Tibial artery (tissue), 4 donors: Measurements from ENCODE around the gene TASOR.

Experiments used
- DNase-seq, 2 donors: peaks; one replicate each; pipeline ENCODE4 v3.0.0-alpha.2; 2019
- H3K27ac ChIP-seq, 2 donors: fragments of 200-600 bp; sonication (generic) in 1 of 2; 1 replicate in 1 of 2; 2 replicates in 1 of 2; pipeline ENCODE4 v1.5.1; 2018 to 2019; ENCODE audit warnings: mild to moderate bottlenecking in 1 of 2
- H3K27me3 ChIP-seq, 2 donors: fragments of 200-600 bp; sonication (generic) in 1 of 2; one replicate each; pipeline versions ENCODE4 v1.5.1 to v1.6.0; 2016 to 2019
- H3K36me3 ChIP-seq, 3 donors: fragments of 200-600 bp; sonication (generic) in 2 of 3; one replicate each; pipeline ENCODE4 v1.5.1; 2016 to 2019; ENCODE audit warnings: mild to moderate bottlenecking in 2 of 3
- H3K4me1 ChIP-seq, 4 donors: fragments of 200-600 bp; sonication (generic) in 2 of 4; 1 replicate in 3 of 4; 2 replicates in 1 of 4; pipeline ENCODE4 v1.5.1; 2016 to 2019
- H3K4me3 ChIP-seq, 2 donors: fragments of 200-600 bp; sonication (generic) in 1 of 2; 1 replicate in 1 of 2; 2 replicates in 1 of 2; pipeline ENCODE4 v1.5.1; 2018 to 2019; ENCODE audit warnings: mild to moderate bottlenecking in 2 of 2
- H3K9me3 ChIP-seq, 3 donors: fragments of 200-600 bp; sonication (generic) in 1 of 3; one replicate each; pipeline ENCODE4 v1.5.1; 2016 to 2019
- intact Hi-C: fragments of 100-400 bp; cut with DNase I; formaldehyde crosslinking; loops from one replicate; pipeline ENCODE4 v1.15.0; 2023; ENCODE audit warnings: low total_unique reads
- TF ChIP-seq, protein P1 (sequence below), 2 experiments: fragments of 200-600 bp in 1 of 2; fragments of 450-650 bp in 1 of 2; IDR thresholded peaks; one replicate each; pipeline ENCODE4 v1.5.1; 2017 to 2019; ENCODE audit warnings: antibody characterized with exemption in 2 of 2, mild to moderate bottlenecking in 1 of 2, moderate library complexity in 1 of 2

The TASOR gene

DNA sequence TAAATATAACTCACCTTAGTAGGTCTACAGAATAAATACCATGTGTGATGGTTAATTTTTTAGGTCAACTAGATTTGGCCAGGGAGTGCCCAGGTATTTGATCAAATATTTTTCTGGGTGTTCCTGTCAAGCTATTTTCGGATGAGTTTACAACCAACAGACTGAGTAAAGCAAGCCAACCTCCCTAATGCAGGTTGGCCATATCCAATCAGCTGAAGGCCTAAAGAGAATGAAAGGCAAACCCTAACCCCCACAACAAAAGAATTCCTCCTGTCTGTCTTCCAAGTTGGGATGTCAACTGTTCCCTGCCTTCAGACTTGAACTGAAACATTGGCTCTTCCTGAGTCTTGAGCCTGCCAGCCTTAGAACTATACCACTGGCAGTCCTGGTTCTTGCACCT is 28.6 kb downstream of the TASOR start:
- H3K4me1 ChIP-seq = peaks cover 0 to 4% (median 0%) of the 10 kb centered on the region in 4 donors

DNA sequence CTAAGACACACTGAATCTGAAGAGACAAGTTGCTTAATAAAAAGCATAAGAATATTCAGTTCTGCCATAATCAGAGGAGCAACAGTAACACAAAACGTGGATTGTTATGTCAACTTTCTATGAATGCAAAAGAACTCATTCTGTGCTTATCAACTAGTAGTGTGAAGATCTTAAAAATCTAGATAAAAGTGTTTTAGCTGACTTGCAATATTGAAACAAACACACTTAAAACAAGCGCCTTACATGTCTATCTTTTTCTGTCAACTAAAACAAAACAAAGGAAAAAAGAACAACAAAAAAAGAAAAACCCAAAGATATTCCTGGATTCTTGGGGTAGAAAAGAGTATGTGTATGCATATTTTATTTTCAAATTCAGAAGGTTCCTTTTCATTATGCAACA is 37.7 kb downstream of the TASOR start:
- no peak for DNase-seq
- Histone ChIP-seq H3K4me3 (no peak overlapping the region), H3K27me3 (no peaks in the 10 kb centered on the region), H3K9me3 (no peaks in the 10 kb centered on the region), H3K27ac (no peak overlapping the region), H3K4me1 (no peaks in the 10 kb centered on the region), H3K36me3 (peaks cover 38 to 70% (median 39%) of the 10 kb centered on the region in 3 donors)
- intact Hi-C loops = no loop called here
- TF ChIP-seq, protein P1, sequence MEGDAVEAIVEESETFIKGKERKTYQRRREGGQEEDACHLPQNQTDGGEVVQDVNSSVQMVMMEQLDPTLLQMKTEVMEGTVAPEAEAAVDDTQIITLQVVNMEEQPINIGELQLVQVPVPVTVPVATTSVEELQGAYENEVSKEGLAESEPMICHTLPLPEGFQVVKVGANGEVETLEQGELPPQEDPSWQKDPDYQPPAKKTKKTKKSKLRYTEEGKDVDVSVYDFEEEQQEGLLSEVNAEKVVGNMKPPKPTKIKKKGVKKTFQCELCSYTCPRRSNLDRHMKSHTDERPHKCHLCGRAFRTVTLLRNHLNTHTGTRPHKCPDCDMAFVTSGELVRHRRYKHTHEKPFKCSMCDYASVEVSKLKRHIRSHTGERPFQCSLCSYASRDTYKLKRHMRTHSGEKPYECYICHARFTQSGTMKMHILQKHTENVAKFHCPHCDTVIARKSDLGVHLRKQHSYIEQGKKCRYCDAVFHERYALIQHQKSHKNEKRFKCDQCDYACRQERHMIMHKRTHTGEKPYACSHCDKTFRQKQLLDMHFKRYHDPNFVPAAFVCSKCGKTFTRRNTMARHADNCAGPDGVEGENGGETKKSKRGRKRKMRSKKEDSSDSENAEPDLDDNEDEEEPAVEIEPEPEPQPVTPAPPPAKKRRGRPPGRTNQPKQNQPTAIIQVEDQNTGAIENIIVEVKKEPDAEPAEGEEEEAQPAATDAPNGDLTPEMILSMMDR (IDR thresholded peaks at IDR 0.05) = no peak

More for the DNA sequence above, 28.6 kb downstream of the TASOR start:
- Histone ChIP-seq H3K27ac (no peak overlapping the region), H3K4me3 (no peak overlapping the region), H3K36me3 (peaks cover 37 to 84% (median 72%) of the 10 kb centered on the region in 3 donors), H3K9me3 (no peaks in the 10 kb centered on the region), H3K27me3 (no peaks in the 10 kb centered on the region)
- DNase-seq = no peak
- TF ChIP-seq, protein P1 (IDR thresholded peaks at IDR 0.05) = no peak
- intact Hi-C loops = no loop called here

DNA sequence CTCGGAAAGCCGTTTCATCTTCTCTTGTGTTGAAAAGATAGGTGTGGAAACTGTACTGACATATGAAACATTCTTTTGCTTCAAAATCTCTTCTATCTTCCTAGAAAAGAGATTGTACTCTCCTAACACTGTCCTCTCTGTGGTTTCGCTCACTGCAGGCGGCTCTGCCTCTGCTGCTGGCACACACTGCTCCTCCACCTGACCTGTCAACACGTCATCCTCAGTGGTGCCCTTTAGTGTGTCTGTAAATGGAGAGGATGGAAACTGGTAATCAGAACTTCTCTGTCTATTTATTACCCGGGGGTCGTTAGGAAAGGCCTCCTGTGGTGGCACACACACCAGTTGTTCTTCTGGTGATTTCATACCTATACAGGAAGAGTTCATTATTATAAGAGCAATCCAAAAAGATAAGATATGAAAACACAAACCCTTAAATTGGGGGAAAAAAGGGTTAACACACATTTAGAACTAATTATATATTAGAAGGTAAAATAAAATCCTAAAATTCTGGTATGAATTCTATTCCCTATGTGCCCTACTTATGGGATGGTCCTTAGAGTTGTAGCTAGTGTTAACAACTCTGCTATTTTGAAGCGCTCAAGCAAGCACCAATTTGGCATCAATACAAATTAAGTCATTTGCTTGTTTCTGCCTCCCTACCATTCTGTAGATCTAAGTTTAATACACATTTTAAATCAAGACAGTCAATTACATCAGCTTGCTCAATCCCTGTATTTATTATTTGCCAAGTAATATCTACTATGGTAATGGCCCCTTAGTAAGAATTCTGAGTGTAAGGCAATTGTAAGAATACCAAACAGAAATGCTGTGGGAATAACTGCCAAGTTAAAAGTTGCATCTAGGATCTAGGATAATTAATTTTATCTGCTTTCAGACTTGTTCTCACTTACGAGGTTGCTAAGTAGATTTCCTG is 49.2 kb downstream of the TASOR start:
- no peak overlapping the region for H3K27ac ChIP-seq
- DNase-seq = no peak
- TF ChIP-seq, protein P1 (IDR thresholded peaks at IDR 0.05) = no peak
- no peaks in the 10 kb centered on the region for H3K9me3 ChIP-seq
- intact Hi-C loops = no loop called here
- H3K27me3 ChIP-seq = no peaks in the 10 kb centered on the region
- H3K4me1 ChIP-seq = no peaks in the 10 kb centered on the region
- H3K4me3 ChIP-seq = no peak overlapping the region
- H3K36me3 ChIP-seq = peaks cover 39 to 72% (median 57%) of the 10 kb centered on the region in 3 donors
